ENCODE measurements around the gene PBX4.

The PBX4 gene

DNA sequence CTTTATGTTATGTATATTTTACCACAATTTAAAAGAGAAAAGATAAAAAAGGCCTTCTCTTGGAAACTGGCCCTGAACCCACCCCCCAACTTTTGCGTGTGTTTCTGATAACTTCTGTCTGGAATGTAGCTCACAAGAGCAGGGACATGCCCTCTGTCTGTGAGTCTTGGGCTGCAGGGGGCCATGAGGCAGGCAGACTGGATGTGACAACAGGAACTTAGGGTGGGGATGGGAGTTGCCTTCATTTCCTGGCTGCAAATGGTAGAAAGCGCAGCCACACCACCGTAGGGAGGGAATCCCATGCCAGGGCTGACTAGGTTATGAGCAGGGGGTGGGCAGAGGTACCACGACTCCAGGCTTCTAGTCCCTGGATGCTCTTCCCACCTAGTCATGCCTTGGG is 58.6 kb downstream of the PBX4 start:
- H3K4me3 ChIP-seq (ENCODE audit: low read depth, low read length): no peak overlapping the region
- TF ChIP-seq, protein P1, sequence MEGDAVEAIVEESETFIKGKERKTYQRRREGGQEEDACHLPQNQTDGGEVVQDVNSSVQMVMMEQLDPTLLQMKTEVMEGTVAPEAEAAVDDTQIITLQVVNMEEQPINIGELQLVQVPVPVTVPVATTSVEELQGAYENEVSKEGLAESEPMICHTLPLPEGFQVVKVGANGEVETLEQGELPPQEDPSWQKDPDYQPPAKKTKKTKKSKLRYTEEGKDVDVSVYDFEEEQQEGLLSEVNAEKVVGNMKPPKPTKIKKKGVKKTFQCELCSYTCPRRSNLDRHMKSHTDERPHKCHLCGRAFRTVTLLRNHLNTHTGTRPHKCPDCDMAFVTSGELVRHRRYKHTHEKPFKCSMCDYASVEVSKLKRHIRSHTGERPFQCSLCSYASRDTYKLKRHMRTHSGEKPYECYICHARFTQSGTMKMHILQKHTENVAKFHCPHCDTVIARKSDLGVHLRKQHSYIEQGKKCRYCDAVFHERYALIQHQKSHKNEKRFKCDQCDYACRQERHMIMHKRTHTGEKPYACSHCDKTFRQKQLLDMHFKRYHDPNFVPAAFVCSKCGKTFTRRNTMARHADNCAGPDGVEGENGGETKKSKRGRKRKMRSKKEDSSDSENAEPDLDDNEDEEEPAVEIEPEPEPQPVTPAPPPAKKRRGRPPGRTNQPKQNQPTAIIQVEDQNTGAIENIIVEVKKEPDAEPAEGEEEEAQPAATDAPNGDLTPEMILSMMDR (IDR thresholded peaks at IDR 0.05; ENCODE audit: low read depth, low read length, missing control alignments): no peak
- in situ Hi-C loops (cut with HindIII; ENCODE audit: low sequenced_read_pairs): loop anchor here (5.0 kb wide), 1 partner anchor 32 kb away; no protein-coding TSS in a partner anchor
- DNase-seq (ENCODE audit: low read depth): no peak

DNA sequence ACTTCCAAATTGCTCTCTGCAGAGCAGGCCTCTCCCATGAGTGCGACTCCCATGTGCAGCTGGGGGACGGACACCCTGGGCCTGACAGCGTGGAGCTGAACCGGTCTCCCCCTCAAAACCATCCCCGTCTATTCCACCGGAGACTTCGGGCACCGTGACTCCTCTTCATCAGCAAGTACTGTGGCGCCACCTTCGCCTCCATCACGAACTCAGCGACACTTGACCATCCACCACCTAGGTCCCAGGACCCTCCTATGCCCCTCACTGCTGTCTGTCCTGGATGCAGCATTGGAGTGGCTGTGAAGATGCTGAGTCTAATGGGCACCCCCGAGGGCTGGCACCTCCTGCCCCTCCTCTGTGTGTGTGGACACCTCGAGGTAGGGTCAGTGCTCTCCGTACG is 59.9 kb downstream of the PBX4 start:
- TF ChIP-seq, protein P1 (IDR thresholded peaks at IDR 0.05; ENCODE audit: low read depth, low read length, missing control alignments): no peak
- in situ Hi-C loops (cut with HindIII; ENCODE audit: low sequenced_read_pairs): loop anchor here (5.0 kb wide), 1 partner anchor 34 kb away; no protein-coding TSS in a partner anchor
- H3K4me3 ChIP-seq (ENCODE audit: low read depth, low read length): no peak overlapping the region
- no peak for DNase-seq (ENCODE audit: low read depth)

DNA sequence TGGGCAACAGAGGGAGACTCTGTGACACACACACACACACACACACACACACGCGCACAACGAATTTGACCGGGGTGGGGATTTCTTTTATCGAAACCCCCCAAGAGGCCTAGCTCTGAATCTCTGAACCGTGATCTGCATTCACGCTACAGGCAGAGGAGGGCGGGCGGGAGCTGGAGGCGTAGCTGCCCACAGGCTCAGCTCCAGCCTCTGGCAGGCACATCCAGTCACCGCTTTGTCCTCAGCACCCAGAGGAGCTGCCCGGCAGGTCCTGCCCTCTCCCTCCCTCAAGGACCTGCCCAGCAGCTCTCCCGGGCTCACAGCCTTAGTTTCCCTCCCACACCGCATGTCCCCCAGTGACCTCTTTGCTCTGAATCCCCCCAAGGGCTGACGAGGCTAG is 60.4 kb downstream of the PBX4 start:
- in situ Hi-C loops (cut with HindIII; ENCODE audit: low sequenced_read_pairs): loop anchor here (5.0 kb wide), 1 partner anchor 34 kb away; no protein-coding TSS in a partner anchor
- no peak overlapping the region for H3K4me3 ChIP-seq (ENCODE audit: low read depth, low read length)
- TF ChIP-seq, protein P1 (IDR thresholded peaks at IDR 0.05; ENCODE audit: low read depth, low read length, missing control alignments): no peak
- no peak for DNase-seq (ENCODE audit: low read depth)

DNA sequence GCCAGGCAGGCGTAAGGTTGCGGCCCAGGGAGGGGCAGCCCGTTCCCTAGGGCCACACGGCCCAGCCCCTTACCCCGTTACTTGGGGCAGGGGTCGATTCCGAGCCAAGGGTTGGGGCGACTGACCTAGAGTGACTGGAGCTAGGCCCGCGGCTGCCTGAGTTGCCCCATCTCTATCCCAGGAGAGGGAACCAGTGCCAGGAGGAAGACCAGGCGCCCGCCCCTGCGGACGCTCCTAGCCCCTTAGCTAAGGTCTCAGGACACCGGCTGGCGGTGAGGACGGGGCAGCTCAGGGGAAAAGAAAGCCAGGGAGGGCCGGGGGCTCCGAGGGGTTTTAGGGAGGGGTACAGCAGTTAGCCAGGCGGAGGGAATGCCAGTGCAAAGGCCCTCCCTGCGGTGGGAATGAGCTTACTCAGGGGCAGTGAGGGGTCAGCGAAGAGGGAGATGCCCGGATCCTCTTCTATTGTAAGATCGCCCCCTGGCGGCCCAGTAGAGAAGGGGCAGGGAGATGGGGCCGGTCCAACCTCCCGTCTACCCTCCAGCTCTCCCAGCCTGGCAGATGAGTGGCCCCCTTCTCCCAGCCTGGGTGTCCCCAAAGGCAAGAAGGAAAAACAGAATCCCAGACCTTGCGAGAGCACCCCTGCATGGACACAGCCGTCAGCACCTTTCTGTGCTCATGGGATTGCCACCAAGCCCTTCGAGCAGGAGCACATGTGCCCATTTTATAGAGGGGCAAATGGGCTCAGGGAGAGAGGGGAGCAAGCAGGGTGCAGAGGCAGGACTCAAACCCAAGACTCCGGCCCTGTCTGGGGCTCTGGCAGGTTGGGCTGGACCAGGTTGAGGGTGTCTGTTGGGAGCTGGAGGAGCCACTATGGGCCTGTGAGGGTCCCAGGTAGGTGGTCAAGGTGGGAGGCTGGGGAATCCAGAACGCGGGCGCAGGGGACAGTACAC is 64.1 kb downstream of the PBX4 start:
- no peak overlapping the region for H3K4me3 ChIP-seq (ENCODE audit: low read depth, low read length)
- TF ChIP-seq, protein P1 (IDR thresholded peaks at IDR 0.05; ENCODE audit: low read depth, low read length, missing control alignments): peak; percentile 87
- DNase-seq (ENCODE audit: low read depth): peak; percentile 11
- in situ Hi-C loops (cut with HindIII; ENCODE audit: low sequenced_read_pairs): loop anchor here (5.0 kb wide), 1 partner anchor 38 kb away; no protein-coding TSS in a partner anchor

DNA sequence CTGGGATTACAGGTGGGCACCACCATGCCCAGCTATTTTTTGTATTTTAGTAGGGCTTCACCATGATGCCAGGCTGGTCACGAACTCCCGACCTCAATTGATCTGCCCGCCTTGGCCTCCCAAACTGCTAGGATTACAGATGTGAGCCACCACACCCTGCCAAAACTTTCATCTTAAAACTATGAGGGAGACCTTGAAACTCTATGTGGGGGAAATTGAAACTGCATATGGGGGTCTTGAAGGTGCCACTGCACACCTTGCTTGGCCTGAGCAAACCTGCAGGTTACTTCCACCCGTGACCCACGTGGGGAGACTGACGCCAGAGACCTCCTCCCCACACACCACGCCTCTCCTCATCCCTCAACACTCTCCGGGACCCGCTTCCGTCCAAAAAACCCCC is 64.8 kb downstream of the PBX4 start:
- DNase-seq (ENCODE audit: low read depth): no peak
- TF ChIP-seq, protein P1 (IDR thresholded peaks at IDR 0.05; ENCODE audit: low read depth, low read length, missing control alignments): no peak
- in situ Hi-C loops (cut with HindIII; ENCODE audit: low sequenced_read_pairs): no loop called here
- H3K4me3 ChIP-seq (ENCODE audit: low read depth, low read length): no peak overlapping the region

DNA sequence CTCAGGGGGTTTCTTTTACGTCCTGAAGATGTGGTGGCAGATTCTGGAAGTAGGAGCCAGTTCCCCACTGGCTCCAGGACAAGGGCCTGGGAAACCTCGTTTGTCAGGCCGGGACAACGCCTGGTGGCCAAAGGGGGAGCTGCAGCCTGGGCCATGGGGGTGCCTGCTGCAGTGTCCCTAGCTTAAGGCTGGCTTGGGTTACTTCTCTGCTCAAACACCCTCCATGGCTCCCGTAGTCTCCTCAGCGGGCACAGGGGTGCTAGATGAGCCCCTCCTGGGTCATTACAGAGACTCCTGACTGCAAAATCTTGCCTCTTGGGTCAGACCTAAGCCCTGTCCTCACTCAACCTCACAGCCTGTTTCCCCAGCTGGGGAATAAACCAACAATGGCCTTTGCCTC is 65.7 kb downstream of the PBX4 start:
- H3K4me3 ChIP-seq (ENCODE audit: low read depth, low read length): no peak overlapping the region
- no peak for DNase-seq (ENCODE audit: low read depth)
- TF ChIP-seq, protein P1 (IDR thresholded peaks at IDR 0.05; ENCODE audit: low read depth, low read length, missing control alignments): peak; percentile 79
- in situ Hi-C loops (cut with HindIII; ENCODE audit: low sequenced_read_pairs): no loop called here
